Head of caudate nucleus (tissue), 42 donors: ENCODE data around the gene BOC.

Source experiments
- DNase-seq, 42 donors: peaks; one replicate each; pipeline versions ENCODE4 v3.0.0 to v3.0.0-alpha.2; 2020 to 2021; ENCODE audit warnings: mixed read lengths in 7 of 42
- intact Hi-C: fragments of 100-400 bp; cut with DNase I; formaldehyde crosslinking; loops from one replicate; pipeline ENCODE4 v1.15.0; 2022

Gene BOC

DNA sequence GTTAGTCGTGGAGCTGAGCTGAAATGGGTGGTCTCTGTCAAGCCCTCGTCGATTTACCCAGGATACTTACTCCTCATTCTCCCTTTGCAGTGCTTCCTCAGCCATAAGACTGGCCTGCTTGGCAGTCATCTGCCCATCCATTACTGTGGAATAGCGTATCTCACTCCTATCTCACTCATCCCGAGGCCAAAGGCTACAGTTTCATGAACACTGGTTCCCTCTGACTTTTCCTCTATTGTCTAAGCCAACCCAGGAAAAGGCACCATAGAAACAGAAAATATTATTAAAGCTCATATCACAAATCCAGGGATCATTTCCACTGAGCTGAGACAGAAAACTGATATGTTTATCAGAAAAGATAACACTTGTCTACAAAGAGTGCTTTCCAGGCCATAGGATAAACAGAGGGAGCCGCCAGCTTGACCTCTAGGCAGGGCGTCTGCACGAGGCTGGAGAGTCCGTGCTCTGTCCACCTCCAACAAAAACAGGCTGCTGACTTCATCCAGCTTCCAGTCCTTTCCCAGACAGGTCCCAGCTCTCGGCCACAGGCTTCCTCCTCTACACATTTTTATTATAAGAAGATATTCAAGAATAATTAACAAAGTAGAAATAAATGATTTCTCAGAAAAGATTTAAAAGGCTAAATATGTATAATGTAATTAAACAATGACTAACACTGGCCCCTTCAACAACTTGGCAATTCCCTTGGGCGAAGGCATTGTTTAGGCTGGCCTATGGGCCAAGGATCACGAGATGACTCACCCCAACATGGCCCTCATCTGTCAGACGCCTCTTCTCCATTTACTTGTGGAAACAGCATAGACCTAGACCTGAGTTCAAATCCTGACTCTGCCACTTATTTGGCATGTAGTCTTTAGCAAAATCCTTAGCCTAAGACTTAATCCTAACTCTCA, 27.4 kb upstream of the BOC start:
- no peak for DNase-seq
- intact Hi-C loops = no loop called here

DNA sequence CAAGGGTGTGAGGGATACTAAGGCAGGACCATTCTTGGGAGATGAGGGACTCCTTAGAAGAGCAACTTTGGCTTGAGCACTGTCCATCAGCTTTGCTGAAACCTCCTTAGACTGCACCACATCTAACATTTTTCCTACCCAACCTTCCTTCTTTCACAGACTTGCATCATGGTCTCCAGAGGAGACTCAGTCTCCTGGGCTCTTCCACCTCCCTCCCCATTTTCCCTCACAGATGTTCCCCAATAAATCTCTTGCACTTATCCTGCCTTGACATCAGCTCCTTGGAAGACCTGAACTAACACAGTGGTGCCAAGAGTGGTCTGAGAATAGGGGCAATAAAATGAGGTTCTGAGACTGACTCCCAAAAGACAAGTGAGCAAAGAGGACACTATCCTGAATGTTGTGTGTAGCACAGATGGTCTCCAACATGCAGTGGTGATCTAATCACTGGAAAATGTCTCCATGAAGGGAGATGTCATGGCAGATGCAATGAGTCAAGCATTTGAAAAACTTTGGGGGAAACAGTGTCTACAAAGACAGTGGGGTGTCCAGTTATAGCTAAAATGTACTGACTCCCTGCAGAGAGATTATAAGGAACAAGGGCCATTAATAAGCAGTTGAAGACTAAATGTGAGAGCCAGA, 26.0 kb upstream of the BOC start:
- DNase-seq = no peak
- intact Hi-C loops = no loop called here

DNA sequence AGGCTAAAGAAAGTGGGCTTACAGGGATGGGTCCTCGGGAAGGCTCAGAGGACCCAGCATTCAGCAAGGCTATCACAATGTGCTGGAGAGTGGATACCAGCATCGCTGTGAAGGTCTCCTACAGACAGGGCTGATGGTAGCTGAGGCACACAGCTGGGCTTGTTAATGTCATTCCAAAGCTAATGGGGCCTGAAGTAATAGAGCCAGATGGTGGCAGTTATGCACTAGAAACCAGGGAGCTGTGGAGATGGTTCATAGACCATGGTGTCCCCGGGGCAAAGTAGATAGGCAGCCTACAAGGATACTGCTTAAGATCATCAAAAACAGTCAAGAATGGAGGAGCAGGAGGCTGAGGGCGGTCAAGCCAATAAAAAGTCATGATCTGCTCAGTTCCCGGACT, 24.8 kb upstream of the BOC start:
- no peak for DNase-seq
- intact Hi-C loops = no loop called here

DNA sequence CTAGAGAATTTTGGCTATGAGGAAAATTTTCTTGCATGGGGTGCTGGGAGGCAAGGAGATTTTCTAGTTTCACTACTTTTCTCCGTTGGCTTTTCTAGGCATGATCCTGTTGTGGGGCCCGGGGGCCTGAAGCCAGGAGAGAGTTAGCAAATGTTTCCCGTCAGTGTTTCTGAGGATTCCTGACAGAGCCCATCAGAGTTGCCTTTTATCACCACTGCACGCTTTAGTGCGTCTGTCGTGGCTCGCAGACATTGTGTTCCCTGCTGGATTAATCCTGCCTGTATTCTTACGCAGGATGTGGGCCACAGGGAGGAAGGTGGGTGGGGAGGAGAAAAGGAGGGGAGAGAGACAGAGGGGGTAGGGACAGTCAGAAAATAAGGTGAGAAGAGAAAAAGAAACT, 18.1 kb upstream of the BOC start:
- intact Hi-C loops = no loop called here
- DNase-seq = peak in 4 of 42 donors; percentile 21 to 63 (median 34)

DNA sequence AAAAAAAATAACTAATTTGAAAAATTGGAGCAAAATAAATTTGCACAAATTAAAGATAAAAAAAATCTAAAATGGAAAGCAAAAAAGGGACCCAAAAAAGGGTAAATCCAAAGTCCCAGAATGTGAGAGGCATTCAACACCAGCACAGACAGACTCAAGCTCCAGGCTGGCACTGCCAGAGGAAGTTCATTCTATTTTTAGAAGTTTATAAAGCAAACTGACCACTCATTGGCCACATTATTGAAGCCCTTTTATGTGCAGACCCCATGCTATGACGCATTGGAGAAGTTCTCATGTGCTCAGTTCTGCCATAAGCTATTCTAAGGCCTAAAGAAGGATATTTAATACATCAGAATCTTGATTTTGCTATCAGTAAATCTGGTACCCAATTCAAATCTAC, 17.6 kb upstream of the BOC start:
- intact Hi-C loops = no loop called here
- DNase-seq = no peak

DNA sequence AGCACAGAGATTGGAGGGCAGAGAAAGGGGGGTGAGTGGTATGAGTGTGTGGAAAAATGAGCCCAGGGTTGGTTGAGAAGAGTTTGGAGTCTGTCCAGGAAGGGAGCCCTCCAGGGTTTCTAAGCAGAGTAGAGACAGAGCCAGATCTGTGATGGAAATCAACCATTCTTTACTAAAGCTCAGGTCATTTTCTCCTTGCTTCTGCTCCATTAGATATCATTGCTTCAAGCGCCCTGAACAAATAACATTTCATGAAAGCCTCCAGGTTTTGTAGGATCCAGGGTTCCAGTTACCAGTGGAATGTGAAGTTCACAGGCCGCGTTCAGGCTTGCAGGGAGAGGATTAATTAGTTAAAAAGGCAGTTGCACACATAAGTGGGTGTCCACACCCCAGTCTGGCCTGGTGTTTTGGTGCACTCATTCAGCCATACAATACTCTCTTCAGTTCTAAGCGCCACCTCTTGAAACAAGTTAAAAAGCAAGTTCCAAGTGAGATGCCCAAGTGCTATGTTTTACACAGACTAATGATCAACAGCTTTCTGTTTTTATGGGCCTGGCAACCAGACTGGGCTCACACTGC, 16.4 kb upstream of the BOC start:
- no peak for DNase-seq
- intact Hi-C loops = no loop called here

DNA sequence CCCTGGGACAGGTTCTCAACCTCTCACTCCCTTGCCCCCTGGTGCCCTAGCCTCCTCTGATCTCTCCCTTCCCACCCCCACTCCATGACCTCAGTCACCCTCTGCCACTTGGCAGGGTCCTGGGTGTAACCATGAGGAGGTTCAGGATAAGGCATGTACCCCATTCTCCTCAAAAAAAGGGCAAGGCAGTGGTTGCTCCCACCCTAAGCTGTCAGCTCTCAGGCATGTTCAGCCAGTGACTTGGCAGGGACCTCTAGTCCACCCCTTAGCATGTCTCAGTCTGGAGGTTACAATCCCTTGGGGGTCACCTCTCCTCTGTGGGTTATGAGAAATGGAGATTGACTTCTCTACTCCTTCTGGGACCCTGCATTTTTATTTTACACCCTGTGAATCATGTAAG, 11.0 kb upstream of the BOC start:
- intact Hi-C loops = no loop called here
- no peak for DNase-seq

DNA sequence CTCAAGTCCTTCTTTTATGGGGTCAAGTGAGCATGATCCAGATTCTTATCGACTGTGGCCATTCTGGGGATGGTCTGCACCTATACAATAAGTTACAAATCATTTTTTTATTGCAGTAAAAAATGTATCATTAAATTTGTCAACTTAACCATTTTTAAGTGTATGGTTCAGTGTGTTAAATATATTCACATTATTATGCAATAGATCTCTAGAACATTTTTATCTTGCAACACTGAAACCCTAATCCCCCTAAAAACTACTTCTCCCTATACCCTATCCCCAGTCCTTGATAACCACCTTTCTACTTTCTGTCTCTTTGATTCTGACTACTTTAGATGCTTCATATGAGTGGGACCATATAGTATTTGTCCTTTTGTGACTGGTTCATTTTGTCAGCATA, 10.4 kb upstream of the BOC start:
- intact Hi-C loops = no loop called here
- no peak for DNase-seq

DNA sequence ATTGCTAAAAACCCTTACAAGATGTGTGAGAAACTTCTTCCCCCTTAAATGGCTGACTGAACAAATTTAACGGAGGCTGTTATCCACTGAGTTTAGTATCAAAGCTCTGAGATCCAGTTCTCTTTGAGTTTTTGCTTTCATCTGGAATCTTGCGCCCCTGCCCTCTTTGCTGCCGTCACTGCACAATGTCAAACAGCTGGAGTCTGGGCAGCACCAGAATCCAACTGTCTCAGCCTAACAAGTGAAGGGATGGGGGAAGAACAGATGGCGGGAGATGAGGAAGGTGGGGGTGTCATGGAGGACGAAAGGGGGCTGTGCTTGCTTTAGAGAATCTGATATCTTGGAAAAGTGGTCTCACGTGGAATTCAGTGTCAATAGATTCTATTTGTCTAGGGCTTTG, 7.0 kb upstream of the BOC start:
- DNase-seq = no peak
- intact Hi-C loops = no loop called here

DNA sequence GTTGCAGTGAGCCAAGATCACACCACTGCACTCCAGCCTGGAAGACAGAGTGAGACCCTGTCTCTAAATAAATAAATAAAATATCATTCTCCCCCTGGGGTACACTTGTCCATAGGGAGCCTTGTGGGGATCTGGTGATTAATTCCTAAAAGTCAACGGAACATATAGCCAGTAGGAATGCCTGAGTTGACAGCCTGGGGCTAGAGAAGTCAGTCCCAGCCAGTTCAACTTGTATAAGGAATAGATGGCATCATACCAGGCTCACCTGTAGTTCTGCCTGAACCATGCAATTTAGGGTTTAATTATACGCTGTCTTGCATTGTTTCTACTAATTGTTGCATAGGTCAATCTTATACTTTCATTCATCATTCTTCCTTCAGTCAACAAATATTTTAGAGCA, 5.9 kb upstream of the BOC start:
- DNase-seq = no peak
- intact Hi-C loops = no loop called here

DNA sequence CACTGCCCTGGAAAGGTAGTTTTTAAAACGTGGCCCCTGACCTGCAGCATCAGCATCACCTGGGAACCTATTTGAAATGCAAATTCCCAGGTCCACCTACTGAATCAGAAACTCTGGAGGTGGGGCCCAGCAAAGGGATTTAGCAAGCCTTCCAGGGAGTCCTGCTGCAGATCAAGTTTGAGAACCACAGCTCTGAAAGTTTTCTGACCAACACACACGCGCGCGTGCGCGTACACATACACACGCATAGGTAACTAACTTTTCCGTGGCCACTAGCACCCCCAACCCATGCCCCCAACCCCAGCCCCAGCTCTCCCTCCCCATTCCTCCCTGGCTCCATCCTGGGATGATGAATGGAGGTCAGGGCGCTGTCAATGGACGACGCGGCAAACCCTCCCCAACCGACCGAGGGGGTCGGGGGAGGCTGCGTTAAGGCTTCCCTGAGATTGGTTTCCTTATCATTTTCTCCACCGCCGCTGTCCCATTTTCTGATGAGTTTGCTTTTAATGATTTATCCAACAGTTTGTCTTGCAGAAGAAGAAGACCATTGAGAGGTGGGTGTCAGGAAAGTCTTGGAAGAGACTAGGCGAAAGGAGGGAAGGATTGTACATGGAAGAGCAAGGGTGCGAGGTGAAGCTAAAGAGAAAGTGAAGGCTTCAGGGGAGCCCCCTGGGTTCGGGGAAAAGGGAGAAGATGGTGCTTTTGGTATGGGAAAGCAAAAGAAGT, 590 bp upstream of the BOC start:
- no peak for DNase-seq
- intact Hi-C loops = no loop called here

DNA sequence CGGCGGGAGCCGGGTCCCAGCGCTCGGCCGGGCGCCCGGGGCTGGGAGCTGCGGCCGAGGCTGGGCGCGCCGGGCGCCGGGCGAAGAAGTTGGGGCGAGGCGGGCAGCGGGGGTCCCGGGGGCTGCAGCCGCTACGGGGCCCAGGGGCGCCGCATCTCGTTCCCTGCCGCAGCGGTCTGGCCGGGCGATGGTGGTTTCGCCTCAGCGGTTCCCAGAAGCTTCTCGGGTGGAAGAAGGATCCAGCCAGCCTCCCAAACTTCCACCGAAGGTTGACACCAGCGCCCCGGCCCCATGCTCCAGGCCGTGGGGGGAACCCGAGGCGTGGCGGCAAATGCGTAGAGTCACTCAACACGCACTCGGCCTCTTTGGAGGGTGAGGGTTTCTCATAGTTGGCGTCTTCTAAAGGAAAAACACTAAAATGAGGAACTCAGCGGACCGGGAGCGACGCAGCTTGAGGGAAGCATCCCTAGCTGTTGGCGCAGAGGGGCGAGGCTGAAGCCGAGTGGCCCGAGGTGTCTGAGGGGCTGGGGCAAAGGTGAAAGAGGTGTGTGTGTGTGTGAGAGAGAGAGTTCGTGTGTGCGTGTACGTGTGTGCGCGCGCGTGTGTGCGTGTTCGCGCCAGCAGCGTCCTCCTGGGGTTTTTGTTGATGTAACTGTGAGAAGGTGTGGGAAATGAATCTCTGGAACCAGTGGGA, 940 bp downstream of the BOC start:
- intact Hi-C loops = no loop called here
- DNase-seq = peak in 14 of 42 donors; percentile 10 to 46 (median 25)

DNA sequence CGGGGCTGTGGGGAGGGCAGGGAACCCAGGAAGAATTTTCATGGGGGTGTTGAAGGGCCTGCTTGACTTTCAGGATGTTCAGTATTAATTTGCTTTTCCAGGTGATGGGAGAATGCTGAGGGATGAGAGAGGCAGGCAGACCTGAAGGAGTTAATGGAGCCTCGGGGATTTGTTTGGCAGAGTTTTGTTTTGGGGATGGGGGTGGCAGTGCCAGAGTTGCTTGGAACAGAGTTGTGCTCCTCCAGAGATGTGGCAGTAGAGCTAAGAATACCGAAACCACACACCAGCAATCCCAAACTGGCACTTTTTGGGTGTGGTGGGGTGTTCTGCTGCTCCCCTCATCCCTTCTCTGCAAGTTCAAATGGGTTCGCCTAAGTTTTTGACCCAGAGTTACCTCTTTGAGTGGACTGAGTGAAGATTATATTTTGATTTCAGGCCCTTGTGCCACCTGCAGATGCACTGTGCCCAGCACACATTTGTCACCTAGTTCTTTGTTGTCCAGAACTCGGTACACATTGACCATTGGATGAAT, 1.6 kb downstream of the BOC start:
- no peak for DNase-seq
- intact Hi-C loops = no loop called here

DNA sequence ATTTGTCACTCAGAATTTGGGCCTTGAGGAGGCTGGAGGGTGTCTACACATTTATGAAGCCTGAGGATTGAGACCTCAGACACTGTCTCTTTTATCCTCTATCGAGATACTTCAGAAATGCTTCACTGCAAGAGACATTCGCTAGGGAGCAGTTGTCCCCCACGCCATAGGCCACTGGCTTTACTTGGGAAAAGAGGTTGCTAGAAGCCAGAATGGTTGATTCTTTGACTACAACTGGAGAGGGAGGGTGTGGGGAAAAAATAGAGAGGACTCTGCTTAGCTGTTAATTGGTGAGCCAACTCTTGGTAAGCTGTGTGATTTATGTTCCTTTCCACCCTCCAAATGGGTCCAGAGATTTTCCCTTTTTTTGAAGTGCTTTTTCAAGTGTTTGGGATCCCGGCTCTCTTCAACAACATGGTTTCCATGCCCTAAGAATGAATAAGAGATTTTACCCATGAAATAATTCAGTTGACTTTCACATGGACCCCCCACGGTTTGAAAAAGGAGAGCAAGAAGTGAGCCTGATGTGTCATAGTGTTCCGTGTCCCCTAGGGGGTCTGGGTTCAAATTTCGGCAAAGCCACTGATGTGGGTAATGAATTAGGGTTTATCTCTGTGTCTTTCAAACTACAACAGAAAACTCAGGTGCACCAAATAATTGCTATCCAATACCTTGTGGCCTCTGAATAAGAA, 2.7 kb downstream of the BOC start:
- no peak for DNase-seq
- intact Hi-C loops = no loop called here

DNA sequence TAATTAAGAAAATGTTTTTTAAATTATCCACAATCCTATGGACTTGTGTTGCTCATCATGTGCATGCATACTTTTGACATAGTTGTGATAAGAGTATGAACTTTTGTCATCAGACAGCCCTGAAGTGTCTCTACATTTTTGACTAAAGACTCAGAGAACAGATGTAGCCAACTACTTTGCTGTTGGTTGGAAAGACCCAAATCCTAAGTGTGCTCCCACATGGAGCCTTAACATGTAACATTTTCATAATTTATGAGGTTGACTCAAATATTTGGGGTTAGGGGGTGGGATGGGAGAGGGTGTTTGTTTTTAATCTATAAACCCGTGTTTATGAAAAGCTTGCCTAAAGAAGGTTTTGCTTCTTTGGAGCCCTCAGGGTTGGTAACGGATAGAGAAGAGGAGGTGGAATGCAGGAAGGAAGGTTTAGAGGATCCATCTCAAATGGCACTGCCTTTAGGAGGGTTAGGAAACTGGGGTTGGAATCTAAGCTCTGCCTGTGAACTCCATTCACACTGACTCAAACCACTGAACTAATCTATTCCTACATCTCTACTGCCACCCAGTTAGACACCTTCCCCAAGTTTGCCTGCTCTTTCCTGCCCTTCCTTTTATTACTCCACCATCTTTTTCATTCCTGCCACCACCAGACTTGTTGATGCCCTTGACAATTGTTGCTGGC, 3.7 kb downstream of the BOC start:
- DNase-seq = no peak
- intact Hi-C loops = no loop called here

DNA sequence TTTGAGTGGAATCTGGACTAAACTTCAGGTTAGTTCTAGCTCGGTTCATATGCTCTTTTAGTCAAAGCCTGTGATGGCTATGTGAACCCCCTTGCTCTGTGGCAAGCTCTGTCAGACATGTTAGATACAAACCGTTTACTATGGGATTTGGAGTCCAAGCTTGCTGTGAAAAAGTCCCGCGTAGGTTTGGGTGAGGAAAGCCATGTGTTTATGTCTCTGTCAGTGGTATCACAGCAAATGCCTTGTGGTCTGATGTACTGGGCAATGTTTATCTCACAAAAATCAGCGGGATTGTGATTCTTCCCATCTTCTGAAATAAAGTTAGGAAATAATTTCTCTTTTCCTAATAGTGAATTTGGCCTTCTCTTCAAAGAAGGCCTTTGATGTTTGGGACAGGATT, 5.0 kb downstream of the BOC start:
- no peak for DNase-seq
- intact Hi-C loops = no loop called here

DNA sequence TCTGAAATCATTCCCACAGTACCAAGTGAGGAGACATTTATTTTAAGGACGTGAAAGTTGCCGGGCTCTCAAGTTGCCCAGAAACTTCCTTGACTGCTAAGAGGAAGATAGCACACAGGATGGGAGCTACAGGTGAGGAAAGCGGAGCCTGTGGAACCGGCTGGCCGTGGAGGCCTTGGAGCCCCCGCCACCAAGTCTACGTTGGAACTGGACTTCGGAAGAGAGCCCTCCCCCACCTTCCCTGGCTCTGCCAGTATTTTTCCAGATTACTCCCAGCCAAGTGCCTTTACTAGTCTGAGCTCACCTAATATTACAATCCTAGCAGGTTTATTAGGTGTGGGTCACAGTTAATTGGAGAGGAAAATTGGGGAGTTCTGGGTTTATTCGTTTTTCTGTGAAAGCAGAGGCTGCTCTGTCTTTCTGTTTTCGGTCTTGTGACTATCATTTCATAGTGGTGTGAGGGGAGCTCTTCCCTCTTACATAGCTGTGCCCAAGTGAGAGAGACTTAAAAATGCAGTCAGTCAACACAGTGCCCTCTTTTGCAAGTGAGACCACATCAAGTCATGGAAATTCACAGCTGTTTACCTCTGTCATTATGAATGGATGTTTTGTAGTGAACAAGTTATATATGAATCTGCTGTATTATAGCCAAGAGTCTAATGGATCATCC, 6.8 kb downstream of the BOC start:
- intact Hi-C loops = no loop called here
- no peak for DNase-seq
